Mesenchymal stem cell (in vitro differentiated cells and primary cell): ENCODE data around the gene USP44.
"Not testable (repeated sequence)": the region's sequence is repeated elsewhere in the genome, so short reads cannot be mapped to it uniquely, and the experiment has no call there.

Source experiments
- DNase-seq: peaks from one replicate; pipeline ENCODE4 v3.0.0-alpha.2; 2013
- H2AFZ ChIP-seq: one replicate; pipeline ENCODE4 v1.6.1; 2013; ENCODE audit warnings: low read depth, mild to moderate bottlenecking, control low read depth, inconsistent platforms, low read length, moderate library complexity
- H2AK5ac ChIP-seq: 2 replicates; pipeline ENCODE4 v1.6.1; 2013; ENCODE audit warnings: low read length, moderate library complexity, mild to moderate bottlenecking, inconsistent platforms; ENCODE audit not compliant: severe bottlenecking
- H2BK120ac ChIP-seq: one replicate; pipeline ENCODE4 v1.6.1; 2013; ENCODE audit warnings: low read depth, mild to moderate bottlenecking, inconsistent platforms, low read length, moderate library complexity
- H2BK12ac ChIP-seq, 2 experiments: one replicate each; pipeline ENCODE4 v1.6.1; 2013; ENCODE audit warnings: inconsistent platforms in 2 of 2, low read length in 2 of 2, mild to moderate bottlenecking in 2 of 2, moderate library complexity in 2 of 2, control low read depth in 1 of 2
- H2BK15ac ChIP-seq: one replicate; pipeline ENCODE4 v1.6.1; 2013; ENCODE audit warnings: mild to moderate bottlenecking, low read depth, inconsistent platforms; ENCODE audit not compliant: poor library complexity, severe bottlenecking
- H2BK5ac ChIP-seq: 2 replicates; pipeline ENCODE4 v1.6.1; 2013; ENCODE audit warnings: low read depth, mild to moderate bottlenecking, low read length, control low read depth, inconsistent platforms; ENCODE audit not compliant: poor library complexity, severe bottlenecking
- H3K14ac ChIP-seq, 2 experiments: one replicate each; pipeline ENCODE4 v1.6.1; 2013; ENCODE audit warnings: inconsistent platforms in 2 of 2, low read length in 2 of 2, control low read depth in 1 of 2, mild to moderate bottlenecking in 1 of 2, moderate library complexity in 1 of 2
- H3K18ac ChIP-seq, 2 experiments: one replicate each; pipeline ENCODE4 v1.6.1; 2013; ENCODE audit warnings: inconsistent platforms in 2 of 2, low read length in 2 of 2, control low read depth in 1 of 2, low read depth in 1 of 2, mild to moderate bottlenecking in 1 of 2
- H3K23ac ChIP-seq, 2 experiments: one replicate each; pipeline ENCODE4 v1.6.1; 2013; ENCODE audit warnings: inconsistent platforms in 2 of 2, low read length in 2 of 2, mild to moderate bottlenecking in 2 of 2, moderate library complexity in 2 of 2, control low read depth in 1 of 2
- H3K27ac ChIP-seq: 2 replicates; pipeline ENCODE4 v1.5.1; 2013; ENCODE audit warnings: mild to moderate bottlenecking, moderate library complexity, low read length, control low read depth, inconsistent platforms; ENCODE audit not compliant: poor library complexity, severe bottlenecking
- H3K27me3 ChIP-seq, 2 experiments: 2 replicates each; pipeline versions ENCODE4 v1.6.1 to v1.7.0; 2013; ENCODE audit warnings: low read length in 2 of 2, mild to moderate bottlenecking in 2 of 2, moderate library complexity in 2 of 2, control low read depth in 1 of 2, inconsistent platforms in 1 of 2; ENCODE audit not compliant: control insufficient read depth in 1 of 2, insufficient read depth in 1 of 2
- H3K36me3 ChIP-seq, 2 experiments: 2 replicates each; pipeline versions ENCODE4 v1.6.1 to v1.7.0; 2013; ENCODE audit warnings: low read length in 2 of 2, control low read depth in 1 of 2, inconsistent platforms in 1 of 2, low read depth in 1 of 2, mild to moderate bottlenecking in 1 of 2; ENCODE audit not compliant: insufficient read depth in 2 of 2, control insufficient read depth in 1 of 2
- H3K4ac ChIP-seq, 2 experiments: one replicate each; pipeline ENCODE4 v1.6.1; 2013; ENCODE audit warnings: inconsistent platforms in 2 of 2, low read length in 2 of 2, mild to moderate bottlenecking in 2 of 2, moderate library complexity in 2 of 2, control low read depth in 1 of 2, low read depth in 1 of 2
- H3K4me1 ChIP-seq: 2 replicates; pipeline ENCODE4 v1.6.1; 2013; ENCODE audit warnings: low read depth, low read length, control low read depth; ENCODE audit not compliant: control insufficient read depth, insufficient read depth
- H3K4me2 ChIP-seq: 2 replicates; pipeline ENCODE4 v1.6.1; 2013; ENCODE audit warnings: low read length, mild to moderate bottlenecking, inconsistent platforms; ENCODE audit not compliant: poor library complexity, severe bottlenecking
- H3K4me3 ChIP-seq, 2 experiments: 2 replicates each; pipeline versions ENCODE4 v1.5.1 to v1.7.0; 2013; ENCODE audit warnings: low read length in 2 of 2, mild to moderate bottlenecking in 2 of 2, control low read depth in 1 of 2, low read depth in 1 of 2; ENCODE audit not compliant: insufficient read depth in 1 of 2
- H3K79me1 ChIP-seq: replicated peaks from 2 replicates; pipeline ENCODE4 v1.6.1; 2013; ENCODE audit warnings: mild to moderate bottlenecking, control low read depth, low read length, inconsistent platforms; ENCODE audit not compliant: poor library complexity, severe bottlenecking
- H3K9ac ChIP-seq: 2 replicates; pipeline ENCODE4 v1.7.0; 2013; ENCODE audit warnings: mild to moderate bottlenecking, low read length, moderate library complexity
- H3K9me3 ChIP-seq: 2 replicates; pipeline ENCODE4 v1.7.0; 2013; ENCODE audit warnings: mild to moderate bottlenecking, low read length; ENCODE audit not compliant: control insufficient read depth
- H4K8ac ChIP-seq: one replicate; pipeline ENCODE4 v1.6.1; 2013; ENCODE audit warnings: inconsistent platforms, mild to moderate bottlenecking, low read length, moderate library complexity
- H4K91ac ChIP-seq: one replicate; pipeline ENCODE4 v1.6.1; 2013; ENCODE audit warnings: mild to moderate bottlenecking, low read length, inconsistent platforms
- WGBS: methylation state at CpG from one replicate; pipeline ENCODE4 v1.1.7; 2013; ENCODE audit warnings: mixed read lengths; 5-methylcytosine and 5-hydroxymethylcytosine counted together

The USP44 gene

DNA sequence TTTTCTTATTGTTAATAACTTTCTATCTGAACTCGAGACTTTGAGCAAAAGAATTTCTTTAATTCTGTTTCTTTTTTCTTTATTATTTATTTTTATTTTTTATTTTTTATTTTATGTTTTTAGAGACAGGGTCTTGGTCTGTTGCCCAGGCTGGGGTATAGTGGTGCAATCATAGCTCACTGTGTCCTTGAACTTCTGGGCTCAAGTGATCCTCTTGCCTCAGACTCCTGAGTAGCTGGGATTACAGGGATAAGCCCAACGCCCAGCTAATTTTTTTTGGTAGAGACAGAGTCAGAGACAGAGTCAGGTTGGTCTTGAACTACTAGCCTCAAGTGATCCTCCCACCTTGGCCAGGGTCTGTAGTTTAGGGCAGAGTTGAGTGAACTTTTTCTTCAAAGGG lies 58.8 kb downstream of the USP44 start:
- Histone ChIP-seq H3K18ac (no peak overlapping the region), H3K23ac (no peak overlapping the region), H4K8ac (no peak overlapping the region), H3K4ac (no peak overlapping the region), H2BK120ac (no peak overlapping the region), H3K27me3 (no peaks in the 10 kb centered on the region), H2AK5ac (no peak overlapping the region), H2BK12ac (no peak overlapping the region), H3K14ac (no peak overlapping the region), H4K91ac (no peak overlapping the region), H3K9ac (no peak overlapping the region), H3K27ac (no peak overlapping the region), H3K36me3 (peaks cover 12 to 94% of the 10 kb centered on the region in 2 experiments), H3K4me2 (no peak overlapping the region), H2BK15ac (no peak overlapping the region), H2AFZ (no peak overlapping the region), H3K79me1 (peaks cover 15% of the 10 kb centered on the region), H3K9me3 (no peaks in the 10 kb centered on the region), H3K4me1 (no peaks in the 10 kb centered on the region), H2BK5ac (no peak overlapping the region), H3K4me3 (no peak overlapping the region)
- DNase-seq: no peak
- WGBS: 97% methylated on average over 1 of the region's 2 CpGs

DNA sequence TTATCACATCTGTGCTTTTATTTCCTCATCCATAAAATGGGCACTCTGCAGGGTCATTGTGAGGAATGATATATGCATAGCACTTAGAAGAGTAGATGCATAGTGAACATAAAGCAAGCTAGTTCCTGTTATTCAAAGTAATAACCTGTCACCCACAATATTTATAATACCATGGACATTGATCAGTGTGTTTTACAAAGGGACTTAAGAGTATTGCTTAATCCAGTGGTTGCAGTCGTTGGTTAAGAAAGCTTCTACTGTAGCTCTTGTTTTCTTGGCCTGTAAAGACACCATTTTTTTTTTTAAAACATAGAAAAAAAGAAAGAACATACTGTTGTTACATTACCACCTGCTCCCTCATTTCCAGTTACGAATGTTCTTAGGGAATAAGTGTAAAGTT lies 64.3 kb downstream of the USP44 start:
- Histone ChIP-seq H3K4ac (no peak overlapping the region), H3K79me1 (peaks cover 12% of the 10 kb centered on the region)

DNA sequence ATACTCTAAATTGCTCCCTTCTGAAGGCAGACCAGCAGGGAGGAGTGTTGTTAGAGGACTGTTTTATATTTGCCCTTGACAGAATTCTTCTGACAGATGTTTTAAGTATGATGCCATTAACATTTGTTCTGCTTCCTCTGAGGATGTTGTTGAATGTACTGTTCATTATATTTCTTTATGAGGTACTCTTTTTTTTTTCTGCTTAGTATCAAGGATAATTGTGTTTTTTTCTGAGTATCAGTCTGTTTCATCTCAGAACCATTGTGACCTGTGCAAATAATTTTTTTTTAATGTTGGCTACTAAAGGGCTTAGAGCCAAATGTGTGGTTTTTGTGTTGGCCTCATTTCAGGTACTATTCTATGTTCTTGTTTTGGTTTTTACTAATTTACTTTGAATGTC lies 66.8 kb downstream of the USP44 start:
- H2BK12ac ChIP-seq: no peak overlapping the region
- H2AFZ ChIP-seq: no peak overlapping the region
- H2BK120ac ChIP-seq: no peak overlapping the region
- H2AK5ac ChIP-seq: no peak overlapping the region
- H2BK15ac ChIP-seq: no peak overlapping the region
- peaks cover 3% of the 10 kb centered on the region for H3K79me1 ChIP-seq
- peak overlapping the region; percentile 40 for H3K9ac ChIP-seq
- peaks cover 6 to 66% of the 10 kb centered on the region in 2 experiments for H3K36me3 ChIP-seq
- no peak overlapping the region for H4K8ac ChIP-seq
- no peak overlapping the region for H3K18ac ChIP-seq
- no peak overlapping the region for H3K23ac ChIP-seq
- DNase-seq: no peak
- H3K4me3 ChIP-seq: no peak overlapping the region
- no peak overlapping the region for H4K91ac ChIP-seq
- no peak overlapping the region for H3K4ac ChIP-seq
- H3K14ac ChIP-seq: no peak overlapping the region
- no peak overlapping the region for H3K4me2 ChIP-seq
- H3K27me3 ChIP-seq: no peaks in the 10 kb centered on the region
- no peaks in the 10 kb centered on the region for H3K9me3 ChIP-seq
- no peaks in the 10 kb centered on the region for H3K4me1 ChIP-seq
- no peak overlapping the region for H3K27ac ChIP-seq
- H2BK5ac ChIP-seq: no peak overlapping the region

More for the DNA sequence above, 64.3 kb downstream of the USP44 start:
- no peak overlapping the region for H3K27ac ChIP-seq
- no peak overlapping the region for H3K18ac ChIP-seq
- H2AFZ ChIP-seq: no peak overlapping the region
- no peak overlapping the region for H4K8ac ChIP-seq
- no peak overlapping the region for H2BK120ac ChIP-seq
- peaks cover 12 to 81% of the 10 kb centered on the region in 2 experiments for H3K36me3 ChIP-seq
- H3K9ac ChIP-seq: no peak overlapping the region
- H4K91ac ChIP-seq: no peak overlapping the region
- no peaks in the 10 kb centered on the region for H3K4me1 ChIP-seq
- H3K9me3 ChIP-seq: no peaks in the 10 kb centered on the region
- H2BK12ac ChIP-seq: no peak overlapping the region
- no peak overlapping the region for H2AK5ac ChIP-seq
- no peak overlapping the region for H3K14ac ChIP-seq
- H2BK15ac ChIP-seq: no peak overlapping the region
- no peak for DNase-seq
- no peak overlapping the region for H3K23ac ChIP-seq
- no peak overlapping the region for H3K4me3 ChIP-seq
- no peak overlapping the region for H2BK5ac ChIP-seq
- no peak overlapping the region for H3K4me2 ChIP-seq
- no CpG with 5 or more reads among the region's 2 CpGs for WGBS
- no peaks in the 10 kb centered on the region for H3K27me3 ChIP-seq

DNA sequence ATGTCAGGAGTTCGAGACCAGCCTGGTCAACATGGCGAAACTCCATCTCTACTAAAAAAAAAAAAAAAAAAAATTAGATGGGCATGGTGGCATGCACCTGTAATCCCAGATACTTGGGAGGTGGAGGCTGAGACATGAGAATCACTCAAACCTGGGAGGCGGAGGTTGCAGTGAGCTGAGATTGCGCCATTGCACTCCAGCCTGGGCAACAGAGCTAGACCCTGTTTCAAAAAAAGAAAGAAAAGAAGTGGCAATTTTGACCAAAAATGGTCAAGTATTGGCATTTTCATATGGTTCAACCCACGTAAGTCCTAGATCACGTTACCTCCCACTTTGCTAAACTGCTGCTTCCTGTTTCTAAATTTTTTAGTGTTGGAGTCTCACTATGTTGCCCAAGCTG lies 68.7 kb downstream of the USP44 start:
- not testable (repeated sequence) for H2AK5ac ChIP-seq, H3K79me1 ChIP-seq, H3K27me3 ChIP-seq, H2BK5ac ChIP-seq, H3K4me2 ChIP-seq, H4K91ac ChIP-seq, H3K23ac ChIP-seq, H2BK12ac ChIP-seq, H3K9me3 ChIP-seq, H3K14ac ChIP-seq, H3K4me3 ChIP-seq, DNase-seq, H3K9ac ChIP-seq, H2BK120ac ChIP-seq, H2BK15ac ChIP-seq, H4K8ac ChIP-seq, H3K4ac ChIP-seq, H3K4me1 ChIP-seq, H3K27ac ChIP-seq, H2AFZ ChIP-seq, H3K18ac ChIP-seq
- peaks cover 9 to 65% of the 10 kb centered on the region in 2 experiments for H3K36me3 ChIP-seq
- whole genome bisulfite sequencing: 96% methylated on average over 4 of the region's 6 CpGs
